IMR-90 (cell line): Measurements from ENCODE around the gene SYCN. TPM values are rescaled to one million over a fixed set of nuclear protein-coding genes. Genes with fewer than 3 reads are reported as not detected.

Experiments used
- ATAC-seq: fragments of 200-7000 bp; cut with Tn5 transposase; 2 replicates; pipeline ENCODE4 v1.9.1; 2020; ENCODE audit warnings: low read depth, mild to moderate bottlenecking, moderate library complexity
- BruUV-seq: library from RNA; stranded (reverse); fragments of 400-500 nt; replicated peaks from 2 replicates; lab custom pipeline; 2021; lab: Mats Ljungman, UMichigan
- CTCF ChIA-PET: fragments of 300-600 bp; formaldehyde crosslinking; extraction: SDS; loops from one replicate; lab custom pipeline; 2021; ENCODE audit warnings: antibody characterized with exemption; lab: Yijun Ruan, JAX
- POLR2A ChIA-PET: fragments of 300-600 bp; sonication (Branson Sonifier 250); formaldehyde crosslinking; loops from one replicate; lab custom pipeline; 2022; ENCODE audit warnings: antibody characterized with exemption; ENCODE audit not compliant: unreplicated experiment; lab: Charles Lee
- DNase-seq: peaks from one replicate; pipeline ENCODE4 v3.0.0; 2013
- H2AFZ ChIP-seq: replicated peaks from 2 replicates; pipeline ENCODE3; 2013; ENCODE audit warnings: low read length, mild to moderate bottlenecking; ENCODE audit not compliant: poor library complexity
- H2AK5ac ChIP-seq: 2 replicates; pipeline ENCODE4 v1.6.1; 2013; ENCODE audit warnings: low read depth, low read length, inconsistent platforms
- H2AK9ac ChIP-seq: replicated peaks from 2 replicates; pipeline ENCODE3; 2013; ENCODE audit warnings: mild to moderate bottlenecking, low read depth, low read length, moderate library complexity; ENCODE audit not compliant: poor library complexity
- H2BK120ac ChIP-seq: 2 replicates; pipeline ENCODE4 v1.6.1; 2013; ENCODE audit warnings: low read depth, low read length, inconsistent platforms
- H2BK15ac ChIP-seq: 3 replicates; pipeline ENCODE4 v1.6.1; 2013; ENCODE audit warnings: low read depth, low read length, inconsistent platforms
- H2BK20ac ChIP-seq: 2 replicates; pipeline ENCODE4 v1.6.1; 2013; ENCODE audit warnings: low read depth, mild to moderate bottlenecking, inconsistent platforms, low read length, moderate library complexity
- H2BK5ac ChIP-seq: 2 replicates; pipeline ENCODE4 v1.6.1; 2013; ENCODE audit warnings: mild to moderate bottlenecking, low read depth, low read length, inconsistent platforms; ENCODE audit not compliant: poor library complexity, severe bottlenecking
- H3K14ac ChIP-seq: replicated peaks from 2 replicates; pipeline ENCODE4 v1.6.1; 2013; ENCODE audit warnings: low read depth, low read length, inconsistent platforms
- H3K18ac ChIP-seq: 2 replicates; pipeline ENCODE4 v1.6.1; 2013; ENCODE audit warnings: low read depth, low read length, control low read depth
- H3K23ac ChIP-seq: 2 replicates; pipeline ENCODE4 v1.6.1; 2013; ENCODE audit warnings: low read depth, low read length, inconsistent platforms
- H3K27ac ChIP-seq: 2 replicates; pipeline ENCODE4 v1.5.1; 2013; ENCODE audit warnings: mild to moderate bottlenecking, control low read depth, low read length; ENCODE audit not compliant: insufficient read depth
- H3K27me3 ChIP-seq: 2 replicates; pipeline ENCODE4 v1.6.1; 2013; ENCODE audit warnings: low read length; ENCODE audit not compliant: control insufficient read depth, insufficient read depth
- H3K36me3 ChIP-seq: 2 replicates; pipeline ENCODE4 v1.6.1; 2013; ENCODE audit warnings: low read length, mixed read lengths; ENCODE audit not compliant: control insufficient read depth, insufficient read depth
- H3K4ac ChIP-seq: 2 replicates; pipeline ENCODE4 v1.6.1; 2013; ENCODE audit warnings: low read depth, low read length, inconsistent platforms
- H3K4me1 ChIP-seq: 2 replicates; pipeline ENCODE4 v1.6.1; 2013; ENCODE audit warnings: low read length, mixed read lengths; ENCODE audit not compliant: control insufficient read depth, insufficient read depth
- H3K4me2 ChIP-seq: 2 replicates; pipeline ENCODE4 v1.6.1; 2013; ENCODE audit warnings: low read depth, mild to moderate bottlenecking, control low read depth, low read length, moderate library complexity
- H3K4me3 ChIP-seq: 2 replicates; pipeline ENCODE4 v1.5.1; 2013; ENCODE audit warnings: low read depth, mild to moderate bottlenecking, control low read depth, low read length, moderate library complexity; ENCODE audit not compliant: insufficient read depth
- H3K56ac ChIP-seq: 2 replicates; pipeline ENCODE4 v1.6.1; 2013; ENCODE audit warnings: low read length, inconsistent platforms; ENCODE audit not compliant: insufficient read depth; ENCODE audit errors: extremely low read depth
- H3K79me1 ChIP-seq, 2 experiments: 2 replicates each; pipeline ENCODE4 v1.6.1; 2013; ENCODE audit warnings: low read length in 2 of 2, inconsistent platforms in 1 of 2, low read depth in 1 of 2
- H3K9ac ChIP-seq: 2 replicates; pipeline ENCODE4 v1.6.1; 2013; ENCODE audit warnings: low read depth, low read length, control low read depth
- H3K9me1 ChIP-seq: 2 replicates; pipeline ENCODE4 v1.6.1; 2013; ENCODE audit warnings: low read length, inconsistent platforms; ENCODE audit not compliant: insufficient read depth
- H3K9me3 ChIP-seq: 2 replicates; pipeline ENCODE4 v1.6.1; 2013; ENCODE audit warnings: low read length; ENCODE audit not compliant: control insufficient read depth, insufficient read depth
- H4K20me1 ChIP-seq: 2 replicates; pipeline ENCODE4 v1.6.1; 2013; ENCODE audit warnings: low read length, inconsistent platforms; ENCODE audit not compliant: insufficient read depth
- H4K5ac ChIP-seq: 2 replicates; pipeline ENCODE4 v1.6.1; 2013; ENCODE audit warnings: mild to moderate bottlenecking, low read depth, low read length, control low read depth
- H4K8ac ChIP-seq, 2 experiments: 2 replicates each; pipeline ENCODE4 v1.6.1; 2013; ENCODE audit warnings: low read depth in 2 of 2, low read length in 2 of 2, control low read depth in 1 of 2, inconsistent platforms in 1 of 2
- H4K91ac ChIP-seq: 2 replicates; pipeline ENCODE4 v1.6.1; 2013; ENCODE audit warnings: low read depth, low read length, inconsistent platforms; ENCODE audit not compliant: insufficient read depth
- CEBPB ChIP-seq: IDR thresholded peaks from 2 replicates; pipeline ENCODE4 v1.6.1; 2012; ENCODE audit warnings: low read depth, low read length, improper control_type of control experiment
- CTCF ChIP-seq: conservative IDR thresholded peaks from 2 replicates; pipeline ENCODE4 v1.5.1; 2012; ENCODE audit warnings: mild to moderate bottlenecking, low read depth, low read length, improper control_type of control experiment
- MAZ ChIP-seq: IDR thresholded peaks from 2 replicates; pipeline ENCODE4 v1.6.1; 2012; ENCODE audit warnings: low read depth, mild to moderate bottlenecking, low read length, improper control_type of control experiment, moderate library complexity, borderline replicate concordance
- NFE2L2 ChIP-seq: fragments of 150-350 bp; IDR thresholded peaks from 2 replicates; pipeline ENCODE4 v1.6.1; 2016; ENCODE audit warnings: low read depth, mild to moderate bottlenecking, low read length
- POLR2A ChIP-seq: IDR thresholded peaks from 2 replicates; pipeline ENCODE4 v1.6.1; 2012; ENCODE audit warnings: mild to moderate bottlenecking, low read depth, low read length
- WGBS, 2 experiments: methylation state at CpG; one replicate each; pipeline versions ENCODE4 v1.1.5 to v1.1.7; 2013; ENCODE audit warnings: missing lambda C conversion rate in 2 of 2; ENCODE audit not compliant: insufficient read length in 1 of 2; ENCODE audit errors: extremely low coverage in 2 of 2; 5-methylcytosine and 5-hydroxymethylcytosine counted together
- dilution Hi-C: fragments of 300-500 bp; cut with HindIII; formaldehyde crosslinking; loops from one replicate; pipeline ENCODE4 v1.14.3; 2018; ENCODE audit warnings: low sequenced_read_pairs; ENCODE audit not compliant: unreplicated experiment
- in situ Hi-C: fragments of 300-500 bp; cut with MboI; formaldehyde crosslinking; loops from 3 replicates; pipeline ENCODE4 v1.14.3; 2019; ENCODE audit warnings: low sequenced_read_pairs, inconsistent platforms, mixed read lengths
- intact Hi-C: fragments of 100-400 bp; cut with micrococcal nuclease; formaldehyde crosslinking; loops from 2 replicates; pipeline ENCODE4 v1.10.0; 2022
- polyA plus RNA-seq, 3 experiments: library from polyadenylated mRNA; depleted of rRNA; stranded (reverse); fragments of >200 nt; gene quantifications; 2 replicates each; pipeline ENCODE4 v1.2.3, GENCODE V29; 2012; ENCODE audit warnings: low replicate concordance in 1 of 3
- total RNA-seq: library from RNA; depleted of rRNA; stranded (reverse); fragments of >200 nt; gene quantifications from 2 replicates; pipeline ENCODE4 v1.2.3, GENCODE V29; 2012
- TF ChIP-seq, protein P1 (sequence below): fragments of 150-350 bp; IDR thresholded peaks from 2 replicates; pipeline ENCODE4 v1.6.1; 2017; ENCODE audit warnings: mild to moderate bottlenecking, antibody characterized with exemption, low read length, low read depth

SYCN gene
- total and polyA plus RNA-seq, 2 of the 4 experiments (the other 2 are of a cell fraction) = not detected

DNA sequence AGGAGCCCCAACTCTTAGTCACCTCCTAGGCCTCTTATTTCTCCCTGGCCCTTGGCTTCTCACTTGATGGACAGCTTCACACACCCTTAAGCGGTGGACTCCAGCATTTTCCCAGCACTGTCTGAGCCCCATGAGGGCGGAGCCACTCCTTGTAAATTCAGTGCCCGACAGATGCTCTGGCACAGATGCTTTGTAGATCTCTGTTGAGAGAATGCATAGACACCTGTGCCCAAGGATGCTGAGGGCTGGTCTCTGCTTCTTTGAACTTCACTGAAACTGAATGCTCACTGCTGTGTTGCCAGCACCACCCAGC is 3.3 kb downstream of the SYCN start:
- ChIA-PET POLR2A (no interaction called here), CTCF (no interaction called here)
- Histone ChIP-seq H3K14ac (no peak overlapping the region), H3K56ac (no peak overlapping the region), H3K4me2 (no peak overlapping the region), H3K9me1 (no peaks in the 10 kb centered on the region), H3K27me3 (peaks cover 58% of the 10 kb centered on the region), H4K8ac (no peak overlapping the region), H3K4me3 (no peak overlapping the region), H3K9ac (no peak overlapping the region), H3K9me3 (no peaks in the 10 kb centered on the region), H3K4me1 (no peaks in the 10 kb centered on the region; the same call in 1 of the 2 replicates), H3K36me3 (no peaks in the 10 kb centered on the region), H2AK9ac (no peak overlapping the region), H2BK15ac (no peak overlapping the region), H3K23ac (no peak overlapping the region), H2BK20ac (no peak overlapping the region), H3K18ac (no peak overlapping the region), H4K20me1 (no peaks in the 10 kb centered on the region), H2AK5ac (no peak overlapping the region), H4K5ac (no peak overlapping the region), H2AFZ (no peak overlapping the region), H2BK120ac (no peak overlapping the region), H2BK5ac (no peak overlapping the region), H4K91ac (no peak overlapping the region), H3K79me1 (no peaks in the 10 kb centered on the region), H3K27ac (no peak overlapping the region), H3K4ac (no peak overlapping the region)
- DNase-seq = no peak
- dilution Hi-C loops (no loop called here), in situ Hi-C loops (loop anchor here (25.0 kb wide), 1 partner anchor 738 kb away; no protein-coding TSS in a partner anchor), intact Hi-C loops (no loop called here)
- TF ChIP-seq MAZ = no peak
- TF ChIP-seq, protein P1, sequence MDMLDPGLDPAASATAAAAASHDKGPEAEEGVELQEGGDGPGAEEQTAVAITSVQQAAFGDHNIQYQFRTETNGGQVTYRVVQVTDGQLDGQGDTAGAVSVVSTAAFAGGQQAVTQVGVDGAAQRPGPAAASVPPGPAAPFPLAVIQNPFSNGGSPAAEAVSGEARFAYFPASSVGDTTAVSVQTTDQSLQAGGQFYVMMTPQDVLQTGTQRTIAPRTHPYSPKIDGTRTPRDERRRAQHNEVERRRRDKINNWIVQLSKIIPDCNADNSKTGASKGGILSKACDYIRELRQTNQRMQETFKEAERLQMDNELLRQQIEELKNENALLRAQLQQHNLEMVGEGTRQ = no peak
- TF ChIP-seq CEBPB = no peak
- TF ChIP-seq POLR2A = no peak
- no peak for TF ChIP-seq CTCF
- no peak for TF ChIP-seq NFE2L2
- 79% methylated on average over 2 of the region's 3 CpGs; no CpG with 5 or more reads in 1 of the 2 experiments for WGBS, 2 experiments
- BruUV-seq = no TSS peak
- ATAC-seq = no peak
